GM21737 (cell line): Measurements from ENCODE around the gene STX16.

Source experiments
- ATAC-seq: cut with Tn5 transposase; IDR thresholded peaks from one replicate; pipeline ENCODE4 v1.9.1; 2021; ENCODE audit warnings: mild to moderate bottlenecking, moderate library complexity; ENCODE audit not compliant: unreplicated experiment

Gene STX16

DNA sequence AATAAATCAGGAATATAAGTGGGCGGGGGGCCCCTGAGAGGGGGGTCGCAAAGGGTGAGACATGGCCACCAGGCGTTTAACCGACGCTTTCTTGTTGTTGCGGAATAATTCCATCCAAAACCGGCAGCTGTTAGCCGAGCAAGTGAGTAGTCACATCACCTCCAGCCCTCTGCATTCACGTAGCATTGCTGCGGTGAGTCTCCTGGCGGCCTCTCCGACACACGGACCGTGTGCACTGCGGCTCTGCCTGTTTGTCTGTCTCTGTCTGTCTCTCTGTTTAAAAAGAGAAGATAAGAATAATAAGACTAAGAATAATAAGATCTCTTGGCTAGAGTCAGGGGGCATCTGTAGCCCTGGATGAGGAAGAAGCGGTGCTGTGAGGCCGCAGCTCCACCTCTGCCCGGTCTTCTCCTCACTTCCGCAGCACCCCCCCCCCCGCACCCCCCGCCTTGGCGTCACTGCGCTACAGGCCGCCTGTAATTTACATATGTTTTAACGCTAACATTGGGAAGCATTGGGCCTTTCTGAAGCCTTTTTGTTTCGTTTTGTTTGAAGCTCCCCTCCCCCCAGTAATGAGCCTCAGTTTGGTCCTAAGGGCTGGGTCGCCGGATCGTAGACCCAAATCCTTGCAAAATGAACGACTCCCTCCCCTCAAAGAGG lies 993 bp downstream of the STX16 start:
- peak; percentile 46 for ATAC-seq

DNA sequence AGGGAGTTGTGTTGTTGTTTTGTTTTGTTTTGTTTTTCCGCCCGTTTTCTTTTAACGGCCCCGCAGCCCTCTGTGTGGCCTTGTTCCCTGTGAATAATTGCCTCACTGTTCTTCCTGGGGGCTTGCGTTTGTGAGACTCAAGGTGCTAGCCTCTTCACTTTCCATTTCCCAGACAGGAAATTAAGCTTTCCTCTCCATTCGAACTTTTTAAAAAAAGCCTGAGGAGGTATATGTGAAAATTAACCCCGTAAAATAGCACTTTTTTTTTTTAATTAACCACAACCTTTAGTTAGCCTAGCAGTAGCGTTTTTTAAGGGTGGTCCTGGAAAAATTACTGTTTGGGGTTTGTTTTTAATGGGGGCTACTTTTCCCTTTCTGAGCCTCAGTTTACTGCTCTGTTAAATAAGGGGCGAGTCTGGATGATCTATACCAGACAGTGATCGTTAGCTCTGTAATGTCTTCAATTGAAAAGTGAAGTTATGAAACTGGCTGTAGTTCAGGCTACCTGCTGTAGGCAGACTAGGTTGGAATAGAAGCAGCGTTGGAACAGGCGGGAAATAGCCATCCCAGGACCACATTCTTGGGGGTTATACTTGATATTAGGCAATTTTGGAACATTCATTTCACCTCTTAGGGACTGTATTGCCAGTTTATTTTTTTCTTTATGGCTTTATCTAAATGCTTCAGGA lies 1.7 kb downstream of the STX16 start:
- peak; percentile 11 for ATAC-seq

DNA sequence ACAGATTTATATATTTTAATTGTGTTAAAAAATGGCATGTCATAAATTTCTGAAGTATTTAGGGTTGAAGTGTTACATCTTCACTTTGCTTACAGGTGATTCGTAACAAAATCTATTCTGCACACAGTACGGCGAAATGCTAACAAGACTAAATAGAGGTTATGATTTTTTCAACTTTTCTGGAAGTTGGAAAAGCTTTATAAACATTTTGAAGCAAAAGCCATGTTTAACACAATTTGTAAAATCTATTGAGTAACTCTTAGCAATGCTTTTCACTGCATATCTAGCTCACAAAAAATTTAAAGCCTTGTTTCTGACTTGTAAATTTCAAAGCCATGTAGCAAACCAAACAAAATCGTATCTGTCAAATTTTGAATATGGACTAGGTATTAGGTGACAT lies 3.3 kb downstream of the STX16 start:
- ATAC-seq: no peak

DNA sequence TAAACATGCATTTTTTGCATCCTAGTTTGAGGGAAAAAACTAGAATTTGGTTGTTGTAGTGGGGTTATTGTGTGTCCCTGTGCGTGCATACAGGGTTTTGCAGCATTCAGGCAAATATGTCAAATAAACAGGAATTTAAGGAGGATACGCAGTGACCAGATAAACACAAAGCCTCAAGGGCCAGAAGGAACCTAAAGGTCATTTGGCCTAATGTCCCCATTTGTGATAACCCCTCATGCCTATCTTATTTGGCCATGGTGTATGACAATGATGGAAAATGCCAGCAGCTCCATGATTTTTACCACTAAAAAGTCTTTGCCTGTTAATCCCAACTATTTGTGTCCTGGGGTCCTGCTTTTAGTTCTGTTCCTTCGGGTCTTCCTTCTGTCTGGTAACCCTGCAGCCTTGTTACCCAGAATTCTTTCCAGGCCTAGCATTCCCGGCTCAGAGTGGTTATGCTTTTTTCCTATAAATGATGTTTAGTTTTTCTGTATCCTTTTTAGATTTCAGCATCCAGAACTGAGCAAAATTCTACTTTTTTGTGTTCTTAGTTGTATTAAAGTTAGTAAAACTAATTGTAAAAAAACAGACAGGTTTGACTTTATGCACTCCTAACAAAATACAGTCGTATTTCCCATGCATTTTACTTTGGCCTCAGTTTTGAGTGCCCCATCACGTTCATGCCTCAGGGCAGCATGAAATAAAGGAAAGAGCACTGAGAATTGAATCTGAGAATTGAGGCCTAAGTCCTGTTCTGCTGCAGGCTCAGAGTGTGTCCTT lies 4.4 kb downstream of the STX16 start:
- no peak for ATAC-seq

DNA sequence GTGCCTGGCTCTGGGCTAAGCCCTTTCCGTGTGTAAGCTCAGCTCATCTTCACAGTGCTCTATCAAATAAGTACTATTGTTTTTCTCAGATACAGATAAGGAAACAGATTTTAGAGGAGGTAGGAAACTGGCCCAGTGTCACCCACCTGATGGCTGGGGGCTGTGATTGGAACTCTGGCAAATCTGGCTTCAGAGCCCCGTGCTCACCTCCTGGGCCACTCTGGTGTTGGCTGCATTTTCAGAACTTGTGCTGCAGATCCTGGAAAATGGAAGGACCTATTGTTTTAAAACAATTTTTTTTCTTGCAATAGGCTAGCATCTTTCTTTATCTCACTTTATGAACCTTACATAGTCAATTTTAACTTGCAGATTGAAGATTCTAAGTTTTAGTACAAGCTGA lies 5.7 kb downstream of the STX16 start:
- no peak for ATAC-seq

DNA sequence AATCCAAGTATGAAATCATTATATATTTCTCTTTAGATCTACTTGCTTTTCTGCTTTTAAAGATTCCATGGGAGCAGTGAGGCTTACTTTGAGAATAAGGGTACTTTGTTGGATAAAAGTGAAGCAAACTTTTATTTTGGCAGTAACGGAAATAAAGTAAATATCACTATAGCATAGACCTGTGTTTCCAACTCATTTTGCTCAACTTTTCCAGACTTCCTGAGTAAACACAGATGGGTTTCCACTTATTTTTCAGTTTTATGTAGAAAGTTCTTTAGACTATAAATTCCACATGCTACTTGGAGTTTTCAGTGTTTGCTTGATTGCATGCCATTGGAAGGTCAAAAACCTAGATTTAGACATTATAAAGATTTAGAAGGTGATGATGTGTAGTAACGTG lies 6.2 kb downstream of the STX16 start:
- ATAC-seq: no peak

DNA sequence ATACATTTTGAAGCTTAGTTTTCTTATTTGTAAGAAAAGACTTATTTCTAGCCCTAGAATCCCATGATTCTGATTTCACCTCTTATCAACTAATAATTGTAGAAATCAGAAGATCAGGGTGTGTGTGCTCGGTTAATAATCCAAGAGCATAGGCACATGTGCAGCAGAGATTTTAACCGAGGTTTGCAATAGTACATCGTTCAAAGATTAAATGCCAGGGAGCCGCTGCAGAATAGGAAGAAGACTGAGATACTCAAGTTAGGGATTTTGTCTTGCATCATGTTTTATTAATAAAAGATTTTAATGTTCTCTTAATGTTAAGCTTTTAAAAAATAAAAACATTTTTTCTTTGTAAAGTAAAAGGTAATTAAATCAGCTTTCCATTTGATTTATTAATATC lies 6.9 kb downstream of the STX16 start:
- no peak for ATAC-seq

DNA sequence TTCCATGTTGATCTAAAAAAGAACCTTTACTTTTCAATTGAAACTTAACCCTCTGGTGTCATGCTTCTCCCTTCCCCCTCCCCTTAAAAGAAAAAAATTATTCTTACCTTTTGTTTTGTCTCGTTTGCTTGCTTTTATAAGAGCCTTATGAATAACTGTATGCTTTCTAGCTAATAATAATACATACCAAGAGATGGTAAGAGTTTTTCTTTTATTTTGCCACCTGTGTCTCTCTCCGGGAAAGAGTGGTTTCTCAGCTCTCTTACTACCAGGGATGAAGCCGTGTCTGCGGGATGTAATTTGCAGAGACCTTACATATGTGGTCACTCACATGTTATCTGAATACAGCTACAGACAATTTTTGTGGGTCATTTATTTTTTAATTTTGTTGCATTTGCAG lies 7.7 kb downstream of the STX16 start:
- no peak for ATAC-seq

DNA sequence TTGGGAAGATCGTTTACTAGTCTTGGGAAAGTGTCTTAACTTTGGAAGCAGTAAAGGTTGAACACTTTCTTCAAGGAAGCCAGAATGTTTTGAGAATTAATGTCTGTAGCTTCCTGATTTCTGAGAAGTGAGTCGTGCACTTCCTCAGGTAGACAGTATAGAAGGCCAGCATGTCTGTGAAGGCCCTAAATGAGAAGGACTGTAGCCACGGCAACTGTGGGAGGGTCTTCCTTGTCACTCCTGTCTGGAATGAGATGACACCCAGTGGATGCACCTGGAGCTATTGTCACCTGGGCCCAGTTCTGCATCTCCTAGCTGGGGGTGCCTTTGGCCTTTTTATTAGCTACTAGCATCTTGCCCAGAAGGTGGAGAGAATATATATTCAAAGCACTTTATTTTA lies 8.8 kb downstream of the STX16 start:
- no peak for ATAC-seq

DNA sequence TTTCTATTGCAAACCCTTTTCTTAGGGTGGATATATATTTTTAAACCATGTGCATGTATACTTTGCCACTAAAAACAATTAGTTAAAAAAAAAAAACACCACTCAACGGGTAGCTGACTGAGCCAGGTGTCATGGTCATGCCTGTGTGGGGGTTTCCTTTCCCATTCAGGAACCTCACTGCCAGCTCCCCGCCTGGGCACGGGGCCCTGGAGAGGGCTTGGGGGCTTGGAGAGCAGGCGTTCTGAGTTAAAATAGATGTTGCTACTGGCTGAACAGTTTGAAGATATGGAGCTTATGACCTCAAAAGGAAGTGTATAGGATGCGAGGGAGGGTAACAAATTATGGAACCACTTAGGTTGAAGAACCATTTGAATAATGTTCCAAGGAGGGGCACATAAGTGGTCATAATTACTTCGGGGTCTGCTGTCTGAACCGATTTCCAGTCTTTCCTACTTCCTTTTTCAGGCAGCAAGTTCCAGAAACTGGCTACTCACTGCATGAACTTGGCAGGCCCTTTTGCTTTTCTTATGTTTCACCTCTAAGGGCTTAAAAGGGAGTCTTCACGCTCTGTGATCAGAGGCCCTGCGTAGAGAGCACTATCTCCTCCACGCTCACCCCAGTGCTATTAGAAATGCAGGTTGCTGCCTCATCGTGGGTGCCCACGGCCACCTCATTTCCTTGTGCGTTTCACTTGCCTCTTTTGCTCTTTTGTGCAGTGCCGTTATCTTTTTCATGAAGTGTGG lies 9.9 kb downstream of the STX16 start:
- no peak for ATAC-seq

DNA sequence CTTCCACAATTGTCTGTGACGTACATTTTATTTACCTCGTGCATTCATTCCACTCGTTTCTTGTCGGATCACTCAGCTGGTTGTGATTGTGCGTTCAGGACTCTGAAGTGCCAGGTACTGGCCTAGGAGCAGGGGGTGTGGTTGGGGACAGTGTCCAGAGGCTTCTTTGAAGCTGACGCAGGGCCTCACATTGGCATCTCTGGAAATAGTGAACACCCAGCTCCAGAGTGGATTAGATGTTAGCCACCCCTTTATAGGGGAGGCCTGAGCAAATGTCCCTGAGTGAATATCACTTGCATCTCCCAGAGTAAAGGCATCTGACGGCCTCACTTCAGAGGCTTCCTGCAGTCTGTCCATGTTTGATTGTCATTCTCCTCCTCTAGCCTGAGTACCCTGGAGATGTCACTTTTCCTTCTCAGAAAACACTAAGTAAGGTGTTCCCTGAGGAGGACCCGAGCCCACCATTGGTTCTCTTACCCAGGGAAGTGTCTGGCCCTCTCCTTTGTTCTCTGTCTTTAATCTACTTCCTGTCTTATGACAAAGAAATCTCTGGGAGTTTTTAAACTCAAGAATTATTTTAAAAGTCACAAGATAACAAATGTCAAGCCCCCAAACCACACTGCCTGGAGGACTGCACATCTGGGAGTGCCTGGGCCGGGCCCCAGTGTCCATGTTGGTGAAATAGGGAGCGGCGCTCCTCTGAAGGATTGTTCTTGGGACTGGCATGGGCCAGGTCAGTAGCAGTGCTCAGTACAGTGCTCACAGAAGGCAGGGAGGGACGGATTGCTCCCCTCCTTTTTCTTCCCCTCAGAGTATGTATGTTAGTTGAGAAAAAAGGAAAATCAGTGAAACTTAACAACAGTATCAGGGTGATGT lies 10.8 kb downstream of the STX16 start:
- ATAC-seq: no peak

DNA sequence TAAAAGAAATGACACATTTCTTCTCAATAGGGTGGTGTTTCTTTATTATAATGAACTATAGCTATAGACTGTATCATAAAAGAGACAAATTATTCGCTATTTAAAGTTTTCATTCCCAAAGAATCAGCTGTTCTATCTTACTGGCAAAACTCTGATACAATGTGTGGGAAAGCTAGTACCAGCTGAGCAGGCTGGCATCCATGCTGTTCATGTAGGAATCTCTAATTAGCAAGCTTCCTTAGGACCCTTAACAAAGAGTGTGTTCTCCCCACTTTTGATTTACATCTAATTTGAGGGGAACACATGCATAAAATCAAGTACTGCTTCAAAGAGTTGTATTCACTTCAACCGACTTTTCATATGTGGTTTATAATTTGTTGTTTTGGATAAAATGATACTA lies 13.2 kb downstream of the STX16 start:
- ATAC-seq: no peak

DNA sequence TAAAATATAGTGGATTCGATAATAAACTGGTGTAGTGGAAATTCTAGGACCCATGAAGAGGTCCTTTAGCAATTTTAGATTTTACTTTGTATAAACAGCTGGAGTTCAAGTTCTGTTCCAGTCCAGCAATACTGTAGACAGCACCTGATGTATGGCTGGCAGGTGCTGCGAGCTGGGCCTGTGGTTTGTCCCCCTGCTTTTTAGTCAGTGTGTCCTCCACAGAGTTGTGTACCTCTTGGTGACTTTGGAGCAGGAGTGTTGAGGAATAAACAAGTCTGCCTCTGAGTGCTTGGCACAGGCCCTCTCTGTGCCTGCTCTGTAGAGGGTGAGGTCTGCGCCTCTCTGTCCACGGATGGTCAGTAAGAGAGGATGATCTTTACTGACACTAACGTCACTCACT lies 13.8 kb downstream of the STX16 start:
- ATAC-seq: no peak

DNA sequence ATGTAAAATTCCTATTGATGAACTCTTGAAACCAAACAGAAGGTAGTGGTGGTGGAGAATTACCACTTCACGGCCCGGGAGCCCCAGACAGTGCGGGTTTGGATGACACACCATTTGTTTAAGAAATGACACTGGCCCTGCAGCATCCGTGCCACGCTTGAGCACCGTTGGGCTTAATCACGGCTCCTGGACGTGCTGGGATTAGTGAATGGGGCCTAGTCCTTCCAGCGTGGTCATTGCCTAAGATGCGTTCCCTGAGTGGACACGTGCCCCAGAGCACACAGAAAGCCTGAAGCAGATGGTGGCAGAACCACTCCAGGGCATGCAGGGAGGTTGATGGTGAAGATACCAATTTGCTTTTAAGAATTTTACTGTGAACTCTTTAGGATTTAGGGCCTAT lies 14.5 kb downstream of the STX16 start:
- ATAC-seq: no peak

DNA sequence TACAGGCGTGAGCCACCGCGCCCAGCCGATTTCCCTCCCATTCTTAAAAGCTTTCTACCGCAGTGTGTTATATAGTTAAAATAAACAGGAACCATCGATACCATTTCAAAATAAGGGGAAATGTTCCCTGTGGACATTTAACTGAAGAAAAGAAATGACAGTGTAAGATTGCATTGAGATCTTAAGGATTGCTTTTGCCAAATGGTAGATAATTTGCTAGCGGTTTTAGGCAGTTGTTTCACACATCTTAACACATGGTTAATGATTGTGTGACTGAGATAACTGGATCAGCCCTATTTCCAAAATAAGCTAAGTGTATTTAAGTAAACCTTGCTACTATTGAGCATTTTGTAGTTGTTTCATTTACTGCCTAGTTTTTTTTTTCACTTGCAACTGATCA lies 15.6 kb downstream of the STX16 start:
- no peak for ATAC-seq

DNA sequence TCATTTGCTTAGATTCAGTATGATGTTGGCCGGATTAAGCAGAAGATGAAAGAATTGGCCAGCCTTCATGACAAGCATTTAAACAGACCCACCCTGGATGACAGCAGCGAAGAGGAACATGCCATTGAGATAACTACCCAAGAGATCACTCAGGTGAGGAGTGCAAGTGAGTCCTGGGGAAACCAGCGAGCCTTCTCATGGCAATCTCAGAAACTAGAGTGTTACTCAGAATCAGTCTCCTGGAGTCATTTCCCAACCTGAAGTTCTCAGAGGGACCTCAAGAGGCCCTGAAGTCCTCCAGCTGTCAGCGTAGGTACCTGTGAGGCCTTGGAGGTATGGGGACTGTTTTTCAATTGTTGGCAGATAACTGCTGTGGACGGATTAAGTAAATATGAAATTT lies 16.9 kb downstream of the STX16 start:
- no peak for ATAC-seq

DNA sequence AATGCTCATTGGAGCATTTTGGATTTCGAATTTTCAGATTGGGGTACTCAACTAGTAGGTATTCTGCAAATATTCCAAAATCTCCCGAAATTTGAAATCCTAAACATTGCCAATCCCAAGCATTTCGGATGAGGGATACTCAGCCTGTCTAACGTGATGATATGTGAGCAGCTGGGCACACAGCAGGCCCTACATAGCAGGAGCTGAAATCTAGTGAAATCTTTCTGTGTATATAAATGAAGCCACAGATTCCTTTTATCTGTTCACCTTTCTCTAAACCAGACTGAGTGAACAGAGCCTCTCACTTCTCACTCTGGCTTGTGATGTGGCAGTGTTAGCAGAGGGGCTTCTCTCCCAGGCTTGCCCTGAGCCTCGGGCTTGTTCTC lies 17.8 kb downstream of the STX16 start:
- ATAC-seq: no peak

DNA sequence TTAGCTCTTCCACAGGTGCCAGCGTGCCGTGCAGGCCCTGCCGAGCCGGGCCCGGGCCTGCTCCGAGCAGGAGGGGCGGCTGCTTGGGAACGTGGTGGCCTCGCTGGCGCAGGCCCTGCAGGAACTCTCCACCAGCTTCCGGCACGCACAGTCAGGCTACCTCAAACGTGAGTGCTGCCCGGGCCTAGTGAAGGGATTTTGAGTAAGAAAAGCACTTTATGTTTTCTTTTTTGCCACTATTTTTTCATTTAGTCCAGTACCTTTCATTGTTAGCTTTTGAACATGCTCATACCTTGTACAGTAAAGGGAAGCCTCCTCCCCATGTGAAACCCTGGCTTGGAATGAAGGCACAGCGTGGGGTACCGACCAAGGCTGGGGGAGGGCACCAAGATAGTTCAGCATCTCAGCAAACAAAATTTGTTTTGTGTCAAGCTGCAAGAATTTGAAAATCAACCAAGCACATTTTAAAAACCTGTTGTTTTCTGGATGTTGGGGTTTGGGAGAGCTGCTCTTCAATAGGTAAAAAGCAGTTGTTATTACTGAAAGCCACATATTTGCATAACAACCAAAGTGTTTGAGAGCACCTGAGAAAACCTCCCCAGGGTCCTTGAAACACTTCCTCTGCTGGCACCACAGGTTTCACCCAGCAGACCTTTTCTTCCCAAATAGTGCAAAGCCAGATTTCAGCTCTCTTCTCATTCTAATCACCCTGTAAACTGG lies 18.4 kb downstream of the STX16 start:
- ATAC-seq: peak; percentile 69

DNA sequence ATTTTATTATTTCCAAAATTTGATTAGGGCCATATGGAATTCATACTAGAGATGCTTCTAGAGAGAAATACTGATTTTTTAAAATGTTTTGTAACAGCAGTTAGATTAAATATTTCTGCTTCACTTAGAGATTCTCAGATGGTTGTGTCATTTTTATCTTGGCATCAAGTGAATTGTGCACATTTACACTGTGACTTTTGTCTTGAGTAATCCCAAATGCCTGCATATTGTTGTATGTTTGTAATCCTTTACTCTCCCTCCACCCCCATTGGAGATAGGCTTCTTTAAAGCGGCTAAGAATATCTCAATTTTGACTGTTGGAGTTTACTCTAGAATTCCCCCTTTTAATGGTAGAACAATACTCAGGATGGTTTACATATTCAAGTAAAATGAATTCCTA lies 19.0 kb downstream of the STX16 start:
- ATAC-seq: no peak

DNA sequence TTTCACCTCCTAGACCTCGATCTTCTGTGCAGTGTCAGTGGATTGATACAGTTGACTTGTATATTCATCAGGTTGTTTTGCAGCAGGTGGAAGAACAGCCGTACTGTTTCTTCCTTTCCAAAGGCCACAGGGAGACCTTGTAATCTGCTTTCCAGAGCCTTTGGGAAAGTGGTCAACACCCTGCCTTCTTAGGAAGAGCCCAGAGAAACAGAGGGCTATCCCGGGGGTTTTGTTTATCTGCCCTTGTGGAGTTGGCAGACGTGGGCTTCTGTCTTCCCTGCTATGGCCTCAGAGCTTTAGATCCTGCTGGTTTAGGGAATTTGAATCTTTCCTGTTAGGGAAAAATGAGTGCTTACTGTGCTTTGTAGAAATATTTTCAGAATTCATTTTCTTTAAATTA lies 19.6 kb downstream of the STX16 start:
- ATAC-seq: no peak
